HG02938 (cell line): ENCODE data around the gene MEA1.
A peak's percentile ranks its signal among the peaks of the same experiment; 100 is the strongest.

ENCODE experiments used
- ATAC-seq: cut with Tn5 transposase; IDR thresholded peaks from one replicate; pipeline ENCODE4 v1.9.1; 2021; ENCODE audit warnings: mild to moderate bottlenecking, moderate library complexity; ENCODE audit not compliant: unreplicated experiment

The MEA1 gene

DNA sequence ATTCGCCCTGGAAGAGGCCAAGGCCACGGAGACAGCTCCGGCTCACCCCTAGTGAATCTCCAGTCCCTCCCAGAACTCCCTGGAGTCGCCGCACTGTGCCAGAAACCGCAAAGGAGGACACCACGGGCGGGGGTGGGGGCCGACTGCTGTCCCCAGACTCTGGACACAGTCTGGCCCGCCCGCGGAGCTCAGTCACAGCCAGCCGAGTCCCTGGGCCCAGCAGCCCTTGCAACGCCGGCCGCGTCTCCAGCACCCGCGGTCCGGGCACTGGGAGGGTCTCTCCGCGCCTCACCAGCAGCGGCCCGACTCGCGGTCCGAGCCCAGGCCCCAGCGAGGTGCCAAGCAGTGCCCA lies 35.3 kb downstream of the MEA1 start:
- peak; percentile 24 for ATAC-seq

DNA sequence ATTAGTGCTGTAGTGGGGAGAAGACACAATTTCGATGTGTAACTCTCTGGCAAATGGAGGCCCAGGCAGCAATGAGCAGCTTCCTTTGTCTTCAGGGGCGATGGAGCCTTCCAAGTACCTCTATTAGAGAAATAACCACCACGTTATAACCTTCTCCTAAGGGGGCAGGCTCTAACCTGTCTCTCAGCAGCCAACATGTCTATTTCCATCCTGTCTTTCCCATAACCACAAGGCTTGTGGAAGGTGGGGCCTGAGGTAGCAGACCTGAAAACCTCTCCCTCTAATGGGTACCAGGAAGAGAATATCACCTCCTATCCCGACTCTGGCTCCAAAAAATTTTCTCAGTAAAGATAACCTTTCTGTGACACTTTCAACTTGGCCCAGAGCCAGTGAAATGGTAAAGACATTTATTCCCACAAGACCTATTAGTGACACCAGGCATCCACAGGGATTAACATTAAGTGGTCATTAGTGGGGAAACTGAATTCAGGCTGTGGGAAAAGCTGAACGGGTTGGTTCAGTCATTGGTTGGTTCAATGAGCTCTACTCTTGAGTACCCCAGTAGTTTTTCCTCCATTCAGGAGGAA lies 38.7 kb downstream of the MEA1 start:
- no peak for ATAC-seq

DNA sequence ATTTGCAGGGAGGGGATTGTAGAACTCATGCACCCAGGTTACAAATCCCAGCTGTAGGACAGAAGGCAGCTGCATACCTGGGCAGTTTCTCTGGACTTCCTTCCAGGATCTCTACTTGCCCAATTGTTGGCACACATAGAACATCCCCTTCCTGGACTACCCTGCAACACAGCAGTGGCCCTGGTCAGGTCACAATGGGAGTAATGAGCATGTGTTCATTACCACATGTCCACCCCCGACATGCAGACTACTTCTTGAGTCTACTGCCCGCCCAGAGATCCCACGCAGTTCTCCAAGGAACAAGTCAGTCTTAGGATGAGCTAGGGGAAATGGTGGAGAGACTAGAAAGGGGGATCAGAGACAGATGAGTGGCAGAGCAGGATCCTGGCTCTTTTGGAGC lies 39.8 kb downstream of the MEA1 start:
- ATAC-seq: no peak

DNA sequence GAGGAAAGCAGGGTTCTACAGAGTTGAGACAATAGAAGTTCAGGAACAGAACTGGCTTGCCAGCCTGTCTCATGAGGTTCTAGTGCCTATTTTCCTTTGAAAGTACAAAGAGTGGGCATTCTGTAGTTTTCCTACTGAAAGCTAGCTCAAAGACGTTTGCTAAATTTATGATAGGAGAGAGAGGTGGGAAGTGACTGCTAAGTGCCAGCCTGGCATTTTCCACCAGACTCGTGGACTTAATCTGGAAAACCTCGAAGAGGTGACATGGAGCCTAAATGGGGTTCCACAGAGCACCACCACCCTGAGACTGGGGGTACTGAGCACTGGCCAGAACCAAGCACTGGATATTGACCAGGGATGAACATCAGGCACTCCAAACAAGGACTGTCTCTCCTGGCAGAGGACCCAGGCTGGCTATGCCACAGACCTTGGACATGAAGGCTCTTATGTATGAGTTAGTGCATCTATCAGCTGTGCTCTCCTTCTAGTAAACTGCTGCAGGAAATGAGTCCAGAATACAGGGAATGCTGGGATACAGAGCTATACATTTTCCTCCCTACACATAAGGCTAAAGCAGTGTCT lies 41.9 kb downstream of the MEA1 start:
- ATAC-seq: no peak

DNA sequence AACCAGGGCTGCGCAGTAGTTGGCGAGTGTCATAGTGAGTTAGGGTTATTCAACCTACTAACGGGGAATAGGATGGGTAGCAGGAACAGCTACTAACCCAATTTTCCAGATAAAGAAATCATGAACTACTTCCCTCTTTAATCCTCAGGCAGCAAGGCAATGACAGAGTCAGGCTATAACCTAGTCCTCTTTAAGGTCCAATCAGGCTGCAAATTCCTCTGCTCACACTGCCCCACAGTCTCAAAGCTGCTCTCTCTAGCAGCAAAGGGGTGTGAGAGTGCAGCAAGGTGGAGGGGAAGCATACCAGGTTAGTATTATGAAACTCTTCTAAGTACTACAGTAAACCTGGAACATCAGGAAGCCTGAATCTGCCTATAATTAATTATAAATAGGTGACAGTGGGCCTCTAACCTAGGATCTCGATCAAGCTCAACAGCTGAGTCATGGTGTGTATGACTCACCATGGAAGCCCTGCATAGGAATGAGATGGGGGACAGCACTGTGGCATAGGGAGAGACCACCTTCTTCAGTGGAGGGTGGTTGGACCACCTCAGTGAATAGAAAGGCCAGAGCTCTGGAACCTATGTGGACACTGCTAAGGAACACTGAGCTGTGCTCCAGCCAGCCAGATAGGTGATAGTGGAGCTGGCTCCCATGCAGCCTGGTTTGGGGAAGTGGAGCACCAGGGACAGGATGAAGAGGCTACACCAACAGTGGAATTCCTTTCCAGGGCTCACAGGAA lies 42.7 kb downstream of the MEA1 start:
- no peak for ATAC-seq

DNA sequence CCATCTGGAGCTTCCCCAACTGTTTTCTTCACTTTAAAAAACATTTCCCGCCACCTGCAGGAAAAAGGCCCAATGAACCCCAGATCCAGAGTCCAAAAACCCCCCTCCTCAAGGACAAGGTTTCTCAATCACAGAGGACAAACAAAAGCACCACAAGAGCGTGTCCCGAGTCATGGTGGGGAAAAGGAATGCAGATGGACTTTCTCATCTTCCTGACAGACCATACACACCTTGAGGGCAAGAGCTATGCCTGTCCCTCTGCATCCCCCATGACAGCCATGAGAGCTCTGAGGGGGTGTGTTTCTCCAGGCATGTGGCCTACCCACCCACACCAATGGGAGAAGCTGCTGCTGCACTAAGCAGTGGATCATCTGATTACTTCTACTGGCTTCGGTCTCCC lies 43.8 kb downstream of the MEA1 start:
- ATAC-seq: no peak

DNA sequence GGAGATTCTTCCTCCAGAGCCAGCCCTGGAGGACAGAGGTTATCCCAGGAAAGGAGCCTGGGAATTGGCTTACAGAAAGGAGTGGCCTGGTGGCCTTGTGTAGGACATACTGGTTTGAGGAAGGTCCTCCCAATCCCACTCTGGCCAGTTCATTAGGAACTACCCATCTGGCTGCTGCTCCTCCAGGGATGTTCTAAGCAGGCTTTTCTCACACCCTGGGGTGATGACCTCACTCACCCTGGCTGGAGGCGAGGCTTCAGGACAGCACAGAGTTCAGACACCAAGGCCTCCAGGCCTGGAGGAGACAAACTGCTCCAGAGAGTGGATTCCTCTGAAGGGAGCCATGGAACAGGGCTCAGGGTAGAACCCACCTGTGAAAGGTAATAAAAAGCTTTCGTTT lies 44.3 kb downstream of the MEA1 start:
- no peak for ATAC-seq

DNA sequence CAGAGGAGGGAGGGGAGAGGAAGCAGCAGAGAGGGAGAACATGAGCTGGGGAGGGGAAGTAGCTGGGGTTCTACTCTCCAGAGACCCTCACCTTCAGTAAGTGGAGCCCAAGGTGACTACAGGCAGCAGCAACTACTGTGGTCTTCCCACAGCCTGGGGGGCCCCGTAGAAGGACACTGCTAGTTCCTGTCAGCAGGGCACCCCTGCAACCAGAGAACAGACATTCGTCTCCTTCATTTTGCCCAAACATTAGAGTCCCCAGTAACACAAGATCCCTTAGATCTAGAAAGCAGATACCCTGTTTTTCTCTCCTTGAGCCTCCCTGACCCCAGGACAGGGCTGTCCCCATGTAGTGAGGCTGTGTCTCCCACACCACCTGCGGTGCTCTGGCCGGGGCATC lies 45.0 kb downstream of the MEA1 start:
- no peak for ATAC-seq

DNA sequence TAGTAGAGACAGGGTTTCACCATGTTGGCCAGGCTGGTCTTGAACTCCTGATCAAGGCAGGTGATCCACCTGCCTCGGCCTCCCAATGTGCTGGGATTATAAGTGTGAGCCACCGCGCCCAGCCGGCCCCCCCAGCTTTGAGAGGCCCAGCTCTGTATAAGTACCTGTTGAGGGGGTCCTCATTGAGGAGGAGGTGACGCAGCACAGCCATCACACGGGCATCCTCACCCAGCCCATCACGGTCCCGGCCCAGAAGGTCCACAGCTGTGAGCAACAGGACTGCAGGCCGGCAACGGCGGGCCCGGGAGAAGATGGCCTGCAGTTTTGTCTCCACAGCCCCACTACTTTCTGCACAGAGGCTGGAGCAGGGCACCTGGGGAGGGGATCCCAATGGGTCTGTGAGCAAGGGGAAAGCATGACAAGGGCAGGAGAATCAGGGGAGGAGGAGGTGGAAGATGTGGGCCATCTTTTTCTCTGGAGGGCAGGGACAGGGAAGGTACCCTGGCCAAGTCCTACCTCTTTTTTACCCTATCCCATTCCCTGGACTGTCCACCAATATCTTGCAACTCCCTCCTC lies 45.5 kb downstream of the MEA1 start:
- ATAC-seq: no peak

DNA sequence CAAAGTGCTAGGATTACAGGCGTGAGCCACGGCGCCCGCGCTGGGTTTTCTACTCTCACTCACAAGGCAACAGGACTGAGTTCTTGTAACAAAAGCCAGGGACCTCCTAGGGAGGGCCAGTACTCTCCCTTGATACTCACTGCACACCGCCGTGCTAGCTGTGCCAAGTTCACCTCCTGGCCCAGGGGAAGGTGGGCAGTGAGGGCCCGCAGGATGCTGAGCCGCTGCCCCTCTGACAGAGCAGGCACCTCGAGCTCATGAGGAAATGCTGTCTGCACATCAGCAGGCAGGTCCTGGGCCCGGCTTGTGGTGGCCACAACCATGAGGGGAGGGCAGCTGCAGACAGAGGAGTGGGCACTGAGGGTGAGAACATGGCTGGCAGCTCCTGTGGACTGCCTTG lies 46.5 kb downstream of the MEA1 start:
- ATAC-seq: no peak

DNA sequence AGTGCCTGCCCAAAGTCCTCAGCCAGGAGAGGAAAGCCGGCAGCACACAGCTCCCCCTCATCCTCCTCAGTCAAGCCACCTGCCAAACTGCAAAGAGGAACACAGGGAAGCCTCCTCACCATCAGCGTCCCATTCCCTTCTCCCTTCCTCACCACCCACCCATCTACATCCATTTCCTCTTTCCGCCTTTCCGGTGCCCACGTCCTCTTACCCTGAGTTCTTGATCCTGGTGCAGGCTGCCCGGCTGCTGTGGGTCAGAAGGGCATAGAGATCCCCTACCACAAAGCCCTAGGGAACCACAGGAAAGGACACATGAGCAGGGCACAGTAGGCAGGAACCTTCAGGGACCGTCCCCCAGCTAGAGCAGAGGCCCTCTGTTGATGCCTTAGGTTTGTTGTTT lies 47.2 kb downstream of the MEA1 start:
- ATAC-seq: no peak

DNA sequence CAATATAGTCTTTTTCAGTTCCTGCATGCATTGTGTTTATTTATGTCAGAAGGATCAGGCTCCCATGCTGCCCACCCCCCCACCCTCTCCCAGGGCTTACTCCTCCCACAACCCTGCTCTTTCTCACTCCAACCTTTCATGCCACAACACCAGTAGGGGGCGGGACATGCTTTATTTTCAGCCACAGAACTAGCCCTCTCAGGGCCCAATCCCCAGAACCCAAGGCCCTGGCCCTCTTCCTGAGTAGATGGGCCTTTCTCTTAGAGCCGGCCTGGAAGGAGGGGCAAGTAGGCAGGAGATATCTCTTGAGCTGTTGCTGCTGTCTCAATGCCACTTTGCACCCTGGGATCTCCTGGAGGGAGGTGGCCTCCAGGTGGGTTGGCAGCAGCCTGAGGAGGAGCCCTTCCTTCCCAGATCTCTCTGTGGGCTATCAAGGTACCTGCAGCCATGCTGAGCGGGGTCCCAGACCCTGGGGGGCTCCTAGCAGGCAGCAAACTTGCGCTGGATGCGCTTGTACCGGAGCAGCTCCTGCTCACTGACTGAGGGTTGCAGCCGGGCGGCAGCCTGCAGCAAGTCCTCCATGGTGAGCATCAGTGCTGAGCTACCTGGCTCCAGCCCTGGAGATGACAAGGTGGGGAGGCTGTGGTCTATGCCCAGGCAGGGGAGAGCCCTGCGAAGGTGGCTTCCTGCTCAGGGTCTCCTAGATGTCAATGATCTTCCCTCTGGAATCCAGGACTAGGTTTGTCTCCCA lies 49.7 kb downstream of the MEA1 start:
- ATAC-seq: no peak

DNA sequence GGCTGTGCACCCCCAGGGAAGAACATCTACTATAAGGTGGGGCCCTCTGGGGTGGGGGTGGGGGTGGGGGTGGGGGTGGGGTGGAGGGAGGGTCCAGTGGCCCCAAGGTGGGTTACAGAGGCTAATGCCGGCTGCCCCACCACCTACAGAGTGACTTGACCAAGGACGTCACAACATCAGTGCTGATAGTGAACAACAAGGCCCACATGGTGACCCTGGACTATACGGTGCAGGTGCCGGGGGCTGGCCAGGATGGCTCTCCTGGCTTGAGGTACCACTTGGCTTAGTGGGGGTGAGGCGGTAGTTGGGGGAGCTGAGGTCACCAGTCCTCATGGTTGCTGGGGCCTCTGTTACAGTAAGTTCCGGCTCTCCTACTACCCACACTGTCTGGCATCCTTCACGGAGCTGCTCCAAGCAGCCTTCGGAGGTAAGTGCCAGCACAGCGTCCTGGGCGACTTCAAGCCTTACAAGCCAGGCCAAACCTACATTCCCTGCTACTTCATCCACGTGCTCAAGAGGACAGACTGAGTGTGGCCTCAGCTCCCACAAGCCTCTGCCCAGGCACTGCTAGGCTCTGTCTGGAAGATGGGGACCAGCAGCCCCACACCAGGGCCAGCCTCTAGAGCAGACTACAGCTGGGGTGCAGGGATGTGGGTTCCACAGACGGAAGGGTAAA lies 50.4 kb downstream of the MEA1 start:
- ATAC-seq: no peak

DNA sequence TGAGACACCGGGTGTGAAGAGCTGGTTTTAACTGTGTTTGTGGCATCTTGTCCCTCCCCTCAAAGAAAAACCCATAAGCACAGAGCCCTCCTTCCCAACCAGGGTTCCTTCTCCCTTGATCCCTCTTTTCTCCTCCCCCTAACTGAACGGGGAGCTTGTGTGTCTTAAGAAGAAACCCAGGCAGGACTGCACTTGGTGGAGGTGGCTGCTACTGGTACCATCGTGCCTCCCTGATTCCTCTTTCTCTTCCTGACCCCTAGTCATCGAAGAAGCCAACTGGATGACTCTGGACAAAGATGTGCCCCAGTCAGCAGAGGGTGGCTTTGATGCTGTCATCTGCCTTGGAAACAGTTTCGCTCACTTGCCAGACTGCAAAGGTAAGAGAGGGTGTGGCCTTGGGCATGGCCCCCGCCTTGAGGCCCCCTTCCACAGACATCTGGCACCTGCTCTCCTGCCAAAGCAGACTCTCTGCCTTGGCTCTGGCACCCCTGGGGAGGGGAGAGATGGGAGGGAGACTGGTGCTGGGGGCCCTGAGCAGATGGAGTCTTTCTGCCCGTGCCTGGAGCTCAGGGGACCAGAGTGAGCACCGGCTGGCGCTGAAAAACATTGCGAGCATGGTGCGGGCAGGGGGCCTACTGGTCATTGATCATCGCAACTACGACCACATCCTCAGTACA lies 51.1 kb downstream of the MEA1 start:
- ATAC-seq: no peak

DNA sequence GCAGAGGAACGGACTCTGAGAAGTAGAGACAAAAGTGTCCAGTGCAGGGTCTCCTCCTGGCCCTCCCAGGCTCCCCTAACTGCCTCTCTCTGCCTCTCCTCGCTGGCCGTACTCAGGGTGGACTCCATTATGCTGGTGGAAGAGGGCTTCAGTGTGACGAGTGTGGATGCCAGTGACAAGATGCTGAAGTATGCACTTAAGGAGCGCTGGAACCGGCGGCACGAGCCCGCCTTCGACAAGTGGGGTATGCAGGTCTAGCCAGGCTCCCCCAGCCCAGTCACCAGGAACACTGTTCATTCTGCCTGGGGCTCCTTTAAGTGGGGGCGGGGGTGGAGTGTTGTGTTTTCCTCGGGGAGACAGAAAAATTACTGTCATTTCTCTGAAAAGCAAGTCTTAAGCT lies 51.6 kb downstream of the MEA1 start:
- ATAC-seq: no peak
